Testis (tissue), 3 donors: Measurements from ENCODE around the gene AHDC1. TPM values are rescaled to one million over a fixed set of nuclear protein-coding genes. Genes with fewer than 3 reads are reported as not detected.

Experiments used
- DNase-seq: peaks from one replicate; pipeline ENCODE4 v3.0.0-alpha.2; 2019
- H3K27ac ChIP-seq, 2 donors: fragments of 200-600 bp; sonication (generic); one replicate each; pipeline ENCODE4 v1.5.1; 2019
- H3K27me3 ChIP-seq: fragments of 200-600 bp; sonication (generic); one replicate; pipeline ENCODE4 v1.5.1; 2019
- H3K36me3 ChIP-seq: fragments of 200-600 bp; sonication (generic); one replicate; pipeline ENCODE4 v1.5.1; 2017; ENCODE audit warnings: low read depth; ENCODE audit errors: missing control alignments
- H3K4me1 ChIP-seq: fragments of 200-600 bp; sonication (generic); one replicate; pipeline ENCODE4 v1.5.1; 2019
- H3K4me3 ChIP-seq, 2 donors: fragments of 200-600 bp; sonication (generic); one replicate each; pipeline ENCODE4 v1.5.1; 2017 to 2019
- H3K9me3 ChIP-seq: fragments of 200-600 bp; sonication (generic); one replicate; pipeline ENCODE4 v1.5.1; 2017
- POLR2A ChIP-seq: fragments of 450-650 bp; IDR thresholded peaks from one replicate; pipeline ENCODE4 v1.6.1; 2017; ENCODE audit warnings: antibody characterized with exemption, mild to moderate bottlenecking, moderate library complexity
- WGBS, 2 donors: methylation state at CpG; one replicate each; pipeline ENCODE4 v1.1.5; 2018; 5-methylcytosine and 5-hydroxymethylcytosine counted together
- intact Hi-C: fragments of 100-400 bp; cut with DNase I; formaldehyde crosslinking; loops from one replicate; pipeline ENCODE4 v1.15.1; 2023; ENCODE audit warnings: low total_unique reads
- polyA plus RNA-seq: library from polyadenylated mRNA; stranded (reverse); fragments of 350-450 nt; fragmentation: Illumina TruSeq; extraction: RNeasy Lipid Tissue Mini Kit (QIAGEN cat#74804); gene quantifications from one replicate; pipeline ENCODE4 v1.2.3, GENCODE V29; 2014; ENCODE audit warnings: low read depth, low replicate concordance; ENCODE audit not compliant: insufficient read depth
- total RNA-seq, 2 donors: library from RNA; depleted of rRNA; stranded (reverse); fragments of >200 nt; gene quantifications; one replicate each; pipeline ENCODE4 v1.2.3, GENCODE V29; 2016
- TF ChIP-seq, protein P1 (sequence below), 3 experiments: fragments of 450-650 bp in 2 of 3; fragments of 200-600 bp in 1 of 3; sonication (generic) in 1 of 3; IDR thresholded peaks; one replicate each; pipeline ENCODE4 v1.5.1; 2016 to 2019; ENCODE audit warnings: antibody characterized with exemption in 3 of 3, mild to moderate bottlenecking in 2 of 3, moderate library complexity in 1 of 3

AHDC1 gene
- total and polyA plus RNA-seq, 3 donors from 2014 or later, result 32.5 to 86.8 (median 73.7) TPM

DNA sequence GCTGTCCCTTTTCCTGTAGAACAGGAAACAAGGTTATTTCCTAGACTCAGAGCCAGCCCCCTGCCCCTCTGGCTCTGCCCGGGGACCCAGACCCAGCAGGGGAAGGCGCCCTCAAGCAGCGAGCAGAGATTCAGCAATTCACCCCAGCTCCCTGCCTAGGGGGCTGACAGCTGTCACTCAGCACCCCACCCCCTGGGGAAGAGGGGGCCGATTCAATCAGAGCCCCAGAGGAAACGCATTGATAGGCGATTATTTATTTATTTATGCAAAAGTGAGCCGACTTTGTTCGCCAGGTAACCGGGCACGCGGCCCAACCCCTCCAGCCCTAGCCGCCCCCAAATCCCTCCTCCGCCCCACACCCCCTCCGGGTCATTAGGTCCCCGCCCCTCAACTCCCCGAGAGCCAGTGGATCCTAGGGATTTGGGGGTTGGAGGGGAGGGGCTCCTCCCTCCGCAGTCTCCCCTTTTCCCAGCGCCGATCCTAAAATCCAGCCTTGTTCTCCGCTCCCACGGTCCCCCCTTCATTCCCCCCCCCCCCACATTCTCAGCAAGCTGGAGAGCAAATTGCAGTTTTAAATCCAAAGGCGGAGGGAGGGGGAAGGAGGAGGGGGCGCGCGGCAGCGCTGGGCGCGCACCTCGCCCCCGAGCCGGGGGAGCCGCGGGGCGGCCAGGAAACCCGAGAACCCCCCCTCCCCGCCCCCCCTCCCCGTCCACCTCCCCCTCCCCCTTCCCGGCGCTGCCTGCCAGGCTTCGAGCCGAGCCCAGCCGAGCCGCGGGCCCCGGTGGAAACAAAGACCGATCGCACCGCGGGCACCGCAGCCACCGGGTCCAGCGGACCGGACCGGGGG is 1.3 kb downstream of the AHDC1 start:
- peak overlapping the region; percentile 85 to 86 for H3K4me3 ChIP-seq
- intact Hi-C loops, result loop anchor here (5.0 to 10.0 kb wide), 2 partner anchors 45 to 208 kb away; partner anchors contain the start of gene GPR3
- no peak for DNase-seq
- whole genome bisulfite sequencing, 2 donors, result 0 to 1% methylated on average over 18 to 53 of the region's 54 CpGs
- no peak for TF ChIP-seq POLR2A
- TF ChIP-seq, protein P1, sequence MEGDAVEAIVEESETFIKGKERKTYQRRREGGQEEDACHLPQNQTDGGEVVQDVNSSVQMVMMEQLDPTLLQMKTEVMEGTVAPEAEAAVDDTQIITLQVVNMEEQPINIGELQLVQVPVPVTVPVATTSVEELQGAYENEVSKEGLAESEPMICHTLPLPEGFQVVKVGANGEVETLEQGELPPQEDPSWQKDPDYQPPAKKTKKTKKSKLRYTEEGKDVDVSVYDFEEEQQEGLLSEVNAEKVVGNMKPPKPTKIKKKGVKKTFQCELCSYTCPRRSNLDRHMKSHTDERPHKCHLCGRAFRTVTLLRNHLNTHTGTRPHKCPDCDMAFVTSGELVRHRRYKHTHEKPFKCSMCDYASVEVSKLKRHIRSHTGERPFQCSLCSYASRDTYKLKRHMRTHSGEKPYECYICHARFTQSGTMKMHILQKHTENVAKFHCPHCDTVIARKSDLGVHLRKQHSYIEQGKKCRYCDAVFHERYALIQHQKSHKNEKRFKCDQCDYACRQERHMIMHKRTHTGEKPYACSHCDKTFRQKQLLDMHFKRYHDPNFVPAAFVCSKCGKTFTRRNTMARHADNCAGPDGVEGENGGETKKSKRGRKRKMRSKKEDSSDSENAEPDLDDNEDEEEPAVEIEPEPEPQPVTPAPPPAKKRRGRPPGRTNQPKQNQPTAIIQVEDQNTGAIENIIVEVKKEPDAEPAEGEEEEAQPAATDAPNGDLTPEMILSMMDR (IDR thresholded peaks at IDR 0.05), result no peak
- H3K9me3 ChIP-seq, result no peaks in the 10 kb centered on the region
- H3K27me3 ChIP-seq, result no peaks in the 10 kb centered on the region
- peak overlapping the region; percentile 91 to 94 for H3K27ac ChIP-seq
- peaks cover 48% of the 10 kb centered on the region for H3K4me1 ChIP-seq
- H3K36me3 ChIP-seq, result no peaks in the 10 kb centered on the region

DNA sequence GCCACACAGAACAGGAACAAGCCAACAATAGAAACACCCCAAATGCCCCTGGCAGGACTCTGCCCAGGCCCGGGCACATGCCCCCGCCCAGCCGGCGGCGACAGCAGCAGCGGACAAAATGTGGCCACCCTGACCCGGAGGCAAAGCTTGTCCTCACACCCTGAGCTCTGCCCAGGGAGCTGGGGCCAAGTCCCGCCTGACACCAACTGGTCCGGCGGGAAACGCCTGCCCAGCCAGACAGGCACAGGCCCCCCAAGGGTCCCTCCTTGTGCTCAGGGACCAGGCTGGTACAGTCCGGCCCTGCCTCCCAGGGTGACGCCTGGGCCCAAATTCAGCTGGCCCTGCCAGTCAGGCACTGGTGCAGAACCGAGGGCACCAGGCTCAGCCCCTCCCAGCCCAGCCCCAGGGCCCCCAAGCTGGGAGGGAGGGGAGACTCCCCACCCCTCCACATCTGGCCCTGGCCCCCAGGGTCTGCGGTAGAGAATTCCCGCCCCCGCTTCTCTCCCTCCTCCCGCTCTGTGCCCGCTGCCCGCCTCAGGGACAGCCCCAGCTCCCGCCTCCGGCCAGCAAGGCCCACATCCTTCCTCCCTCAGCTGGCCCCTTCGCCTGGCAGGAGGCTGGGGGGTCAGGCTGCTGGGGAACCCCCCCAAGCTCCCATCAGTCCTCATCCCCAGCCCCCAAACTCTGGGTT is 2.0 kb downstream of the AHDC1 start:
- 9 to 19% methylated on average over 10 to 23 of the region's 23 CpGs for WGBS, 2 donors
- TF ChIP-seq POLR2A, result no peak
- TF ChIP-seq, protein P1 (IDR thresholded peaks at IDR 0.05), result no peak
- peak overlapping the region; percentile 85 to 86 for H3K4me3 ChIP-seq
- no peak for DNase-seq
- H3K4me1 ChIP-seq, result peaks cover 50% of the 10 kb centered on the region
- peak overlapping the region; percentile 91 to 94 for H3K27ac ChIP-seq
- intact Hi-C loops, result loop anchor here (5.0 to 10.0 kb wide), 2 partner anchors 45 to 207 kb away; partner anchors contain the start of gene GPR3
- no peaks in the 10 kb centered on the region for H3K9me3 ChIP-seq
- H3K27me3 ChIP-seq, result no peaks in the 10 kb centered on the region
- no peaks in the 10 kb centered on the region for H3K36me3 ChIP-seq

DNA sequence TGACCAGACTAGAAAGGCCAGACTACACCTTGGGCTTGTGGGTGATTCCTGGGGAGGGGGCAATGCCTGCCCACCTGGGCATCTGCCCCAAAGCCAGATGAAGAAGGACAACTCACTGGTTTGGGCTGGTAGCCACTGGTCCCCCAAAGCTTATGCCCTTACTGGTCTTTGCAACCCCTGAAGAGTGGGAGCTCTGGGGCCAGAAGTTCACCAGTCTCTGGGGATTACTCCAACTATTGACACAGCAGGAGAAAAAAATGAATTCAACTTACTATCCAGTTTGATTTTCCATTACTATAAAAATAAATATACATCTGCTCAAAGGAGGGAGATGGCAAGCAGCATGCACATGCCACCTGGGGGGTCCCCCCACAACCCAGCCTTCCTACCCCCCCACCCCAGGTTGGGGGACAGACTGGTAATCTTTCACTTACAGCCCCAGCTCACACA is 2.6 kb downstream of the AHDC1 start:
- Histone ChIP-seq H3K36me3 (no peaks in the 10 kb centered on the region), H3K9me3 (no peaks in the 10 kb centered on the region), H3K4me1 (peaks cover 55% of the 10 kb centered on the region), H3K27me3 (no peaks in the 10 kb centered on the region), H3K27ac (peak overlapping the region; percentile 91 to 94), H3K4me3 (peak overlapping the region; percentile 85 to 86)
- intact Hi-C loops, result loop anchor here (5.0 to 10.0 kb wide), 2 partner anchors 44 to 207 kb away; partner anchors contain the start of gene GPR3
- TF ChIP-seq POLR2A, result no peak
- TF ChIP-seq, protein P1 (IDR thresholded peaks at IDR 0.05), result no peak
- no peak for DNase-seq

DNA sequence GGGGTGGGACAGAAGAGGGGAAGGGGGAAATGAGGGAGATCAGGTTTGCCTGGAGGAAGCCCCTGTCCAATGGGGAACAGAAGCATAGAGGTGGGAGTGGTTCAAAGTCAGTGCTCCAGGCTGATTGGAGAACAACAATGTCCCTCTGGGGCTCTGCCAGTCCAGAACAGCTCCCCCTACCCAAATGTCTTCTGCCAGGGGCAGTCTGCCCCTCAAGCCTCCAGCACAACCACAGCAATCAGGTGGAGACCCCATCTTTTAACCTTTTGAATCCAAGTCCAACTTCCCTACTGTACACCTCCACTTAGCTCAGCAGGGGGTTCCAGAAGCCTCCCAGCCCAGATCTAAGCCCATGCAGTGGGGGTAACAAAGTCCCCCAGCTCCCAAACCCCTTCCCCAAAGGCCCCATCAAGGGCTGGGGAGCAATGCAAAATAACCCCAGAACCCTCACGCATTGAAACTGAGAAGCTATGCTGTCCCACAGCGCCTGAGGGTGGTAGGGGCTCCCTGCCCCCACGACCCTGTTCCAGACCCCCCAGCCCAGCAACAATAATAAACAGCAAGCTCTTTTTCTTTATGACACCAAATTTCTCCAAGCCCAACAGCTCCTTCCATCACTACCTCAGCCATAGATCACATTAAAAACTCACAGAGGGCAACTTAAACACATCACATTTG is 3.3 kb downstream of the AHDC1 start:
- TF ChIP-seq, protein P1 (IDR thresholded peaks at IDR 0.05), result no peak
- no peak for TF ChIP-seq POLR2A
- Histone ChIP-seq H3K27me3 (no peaks in the 10 kb centered on the region), H3K9me3 (no peaks in the 10 kb centered on the region), H3K4me1 (peaks cover 63% of the 10 kb centered on the region), H3K36me3 (no peaks in the 10 kb centered on the region), H3K4me3 (no peak overlapping the region), H3K27ac (peak overlapping the region; percentile 91 to 94)
- no peak for DNase-seq
- intact Hi-C loops, result loop anchor here (5.0 to 10.0 kb wide), 2 partner anchors 43 to 206 kb away; partner anchors contain the start of gene GPR3
- 34 to 42% methylated on average over 3 of the region's 3 CpGs for WGBS, 2 donors
